GM18870 (cell line): Measurements from ENCODE around the gene VAV3.

Experiments used
- ATAC-seq: cut with Tn5 transposase; IDR thresholded peaks from one replicate; pipeline ENCODE4 v1.9.1; 2021; ENCODE audit warnings: moderate library complexity; ENCODE audit not compliant: unreplicated experiment

Gene VAV3

GRCh38 chr1:107939256-107939655 is 25.7 kb downstream of the VAV3 start:
- ATAC-seq: no peak

DNA sequence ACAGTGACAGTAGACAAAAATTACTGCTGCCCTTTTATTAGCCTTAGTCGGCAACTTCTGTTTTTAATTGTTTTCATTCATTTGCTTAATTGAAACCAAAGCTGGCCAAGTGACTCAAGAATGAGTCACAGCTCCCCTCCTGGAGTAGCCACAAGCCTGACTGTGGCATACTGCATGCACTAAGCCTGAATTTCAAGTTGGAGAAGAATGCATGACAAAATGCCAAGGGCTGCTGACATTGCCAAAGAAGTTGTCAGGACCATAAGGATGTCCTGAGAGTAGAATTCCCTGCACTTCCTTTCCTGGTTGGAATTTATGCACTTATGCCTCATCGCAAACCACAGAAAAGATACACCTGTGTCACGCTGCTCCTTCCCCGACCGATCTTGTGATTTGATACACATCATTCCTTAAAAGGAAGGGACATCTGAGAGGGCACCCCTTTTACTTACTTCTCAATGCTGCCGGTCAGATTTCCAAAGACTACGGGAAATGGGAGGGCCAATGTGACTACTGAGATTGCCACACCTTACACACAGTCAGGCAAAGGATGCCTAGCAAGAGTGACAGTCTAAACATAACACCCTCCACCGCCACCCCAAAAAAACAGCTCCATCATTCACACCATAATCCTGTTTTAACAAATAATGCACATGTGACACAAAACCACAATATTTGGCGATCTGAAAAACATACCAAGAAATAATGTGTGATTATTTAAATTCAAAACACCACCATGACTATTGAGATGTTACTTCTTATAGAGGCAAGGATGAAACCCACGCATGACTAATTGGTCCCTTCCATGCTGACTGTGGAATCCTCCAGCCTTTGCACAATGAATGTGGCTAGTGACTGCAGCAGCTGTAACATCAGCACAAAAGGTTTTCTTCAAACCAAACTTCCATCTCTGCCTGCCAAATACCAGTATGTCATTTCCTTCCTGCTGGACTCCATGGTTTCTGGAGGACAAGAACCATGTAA is 28.2 kb downstream of the VAV3 start:
- ATAC-seq: no peak

DNA sequence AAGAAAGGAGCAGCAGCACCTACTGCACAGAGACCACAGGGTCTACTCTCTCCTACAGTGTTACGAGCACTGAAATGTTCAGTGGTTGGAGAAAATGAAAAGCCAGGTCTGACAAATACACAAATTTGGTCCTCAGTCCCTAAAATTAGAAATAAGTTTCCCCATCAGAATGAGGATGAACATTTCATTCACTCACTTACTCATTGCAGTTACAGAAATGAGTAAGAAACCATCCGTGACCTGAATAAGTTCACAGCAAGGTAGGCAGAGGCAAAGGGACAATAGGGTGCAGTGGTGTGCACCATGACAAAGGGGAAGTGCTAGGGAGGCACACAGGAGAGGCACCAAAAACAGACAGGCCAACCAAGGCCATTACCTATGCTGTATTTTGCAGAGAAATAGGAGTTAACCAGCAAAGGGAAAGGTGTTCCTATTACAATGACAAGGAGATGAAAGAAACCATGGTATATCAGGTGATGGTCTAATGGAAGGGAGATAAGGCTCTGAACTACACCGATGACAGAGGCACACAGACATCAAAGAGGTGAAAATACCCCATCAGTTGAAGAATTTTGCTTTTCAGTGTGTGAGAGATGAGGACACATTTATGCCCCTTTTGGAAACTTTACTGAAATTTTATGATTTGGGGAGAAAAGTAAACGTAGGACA is 29.4 kb downstream of the VAV3 start:
- peak; percentile 94 for ATAC-seq

- no peak for ATAC-seq
Measured at GRCh38 chr1:107934578-107934977, 30.4 kb downstream of the VAV3 start.

DNA sequence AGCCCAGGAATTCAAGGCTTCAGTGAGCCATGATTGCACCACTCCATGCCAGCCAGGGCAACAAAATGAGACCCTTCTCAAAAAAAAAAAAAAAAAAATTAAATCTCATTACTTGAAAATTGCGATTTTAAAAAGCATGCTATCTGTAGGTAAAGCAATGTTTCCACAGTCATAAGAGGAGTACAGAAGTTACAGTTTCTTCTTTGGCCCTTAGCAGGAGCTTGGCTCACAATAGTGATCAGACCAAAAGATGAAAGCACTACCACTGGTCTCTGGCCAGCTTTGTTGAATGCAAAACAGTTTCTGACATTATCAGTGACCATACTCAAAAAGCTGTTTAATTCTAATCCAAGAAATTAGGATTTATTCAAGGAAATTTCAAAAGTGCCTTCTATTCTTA is 31.2 kb downstream of the VAV3 start:
- no peak for ATAC-seq

GRCh38 chr1:107930292-107930691 is 34.7 kb downstream of the VAV3 start:
- ATAC-seq: no peak

DNA sequence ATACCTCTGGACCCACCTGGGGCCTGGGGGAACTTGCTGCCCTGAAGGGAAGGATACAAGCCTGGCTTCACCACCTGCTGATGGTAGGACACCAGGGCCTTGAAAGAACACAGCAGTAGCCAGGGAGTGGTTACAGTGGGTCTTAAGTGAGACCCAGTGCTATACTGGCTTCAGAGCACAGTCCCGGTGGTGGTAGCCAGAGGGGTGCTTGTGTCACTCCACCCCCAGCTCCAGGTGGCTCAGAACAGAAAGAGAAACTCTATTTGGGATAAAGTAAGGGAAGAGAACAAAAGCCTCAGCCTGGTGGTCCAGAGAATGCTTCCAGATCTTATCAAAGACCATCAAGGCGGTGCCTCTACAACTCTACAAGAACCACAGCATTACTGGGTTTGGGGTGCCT is 37.2 kb downstream of the VAV3 start:
- ATAC-seq: no peak

- no peak for ATAC-seq
Measured at GRCh38 chr1:107926436-107927080, 38.4 kb downstream of the VAV3 start.

DNA sequence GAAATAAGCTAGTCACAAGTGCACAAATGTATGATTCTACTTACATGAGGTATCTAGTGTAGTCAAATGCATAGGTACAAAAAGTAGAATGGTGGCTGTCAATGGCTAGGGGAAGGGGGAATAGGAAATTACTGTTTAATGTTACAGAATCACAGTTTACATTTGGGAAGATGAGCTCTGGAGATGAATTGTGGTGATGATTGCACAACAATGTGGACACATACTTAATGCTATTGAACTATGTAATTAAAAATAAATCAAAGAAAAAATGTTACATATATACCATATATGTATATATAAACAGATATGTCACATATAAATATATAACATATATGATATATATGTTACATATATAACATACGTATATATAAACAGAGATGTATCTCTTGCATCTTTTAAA is 39.4 kb downstream of the VAV3 start:
- ATAC-seq: no peak

GRCh38 chr1:107920999-107921398 is 44.0 kb downstream of the VAV3 start:
- ATAC-seq: no peak

DNA sequence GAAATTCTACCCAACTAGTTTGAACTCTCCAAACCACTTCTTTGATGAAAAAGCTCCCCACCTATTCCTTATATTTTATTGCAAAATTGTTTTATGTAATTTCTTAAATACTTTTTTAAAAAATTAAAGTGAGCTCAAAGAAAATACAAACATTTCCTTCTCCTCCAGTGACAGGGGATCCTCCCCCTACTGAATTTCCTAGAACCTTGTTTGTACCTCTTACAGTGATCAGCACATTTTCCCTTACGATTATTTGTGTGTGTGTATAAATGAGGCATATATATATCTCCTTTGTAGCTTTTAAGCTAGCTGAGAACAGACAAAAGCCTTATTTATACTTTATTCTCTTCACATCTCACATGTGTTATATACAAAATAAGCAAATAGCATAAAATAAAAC is 44.4 kb downstream of the VAV3 start:
- ATAC-seq: no peak

DNA sequence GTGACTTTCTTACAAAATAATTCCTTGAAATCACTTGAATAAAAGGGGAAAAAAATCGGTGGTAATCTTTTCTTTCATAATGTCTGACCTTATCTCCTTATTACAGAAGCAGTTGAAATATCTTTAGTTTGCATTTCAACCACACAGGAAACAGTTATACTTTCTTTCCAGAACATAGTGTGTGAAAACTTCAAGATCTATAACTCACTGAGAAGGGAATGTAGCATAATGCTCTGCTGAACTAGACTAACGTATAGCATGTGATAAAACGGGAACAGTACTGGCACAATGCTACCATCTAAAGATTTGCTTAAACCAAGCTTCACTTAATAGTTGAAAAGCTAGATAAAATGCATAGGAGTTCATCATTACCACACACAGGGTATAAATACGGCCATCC is 45.0 kb downstream of the VAV3 start:
- no peak for ATAC-seq

DNA sequence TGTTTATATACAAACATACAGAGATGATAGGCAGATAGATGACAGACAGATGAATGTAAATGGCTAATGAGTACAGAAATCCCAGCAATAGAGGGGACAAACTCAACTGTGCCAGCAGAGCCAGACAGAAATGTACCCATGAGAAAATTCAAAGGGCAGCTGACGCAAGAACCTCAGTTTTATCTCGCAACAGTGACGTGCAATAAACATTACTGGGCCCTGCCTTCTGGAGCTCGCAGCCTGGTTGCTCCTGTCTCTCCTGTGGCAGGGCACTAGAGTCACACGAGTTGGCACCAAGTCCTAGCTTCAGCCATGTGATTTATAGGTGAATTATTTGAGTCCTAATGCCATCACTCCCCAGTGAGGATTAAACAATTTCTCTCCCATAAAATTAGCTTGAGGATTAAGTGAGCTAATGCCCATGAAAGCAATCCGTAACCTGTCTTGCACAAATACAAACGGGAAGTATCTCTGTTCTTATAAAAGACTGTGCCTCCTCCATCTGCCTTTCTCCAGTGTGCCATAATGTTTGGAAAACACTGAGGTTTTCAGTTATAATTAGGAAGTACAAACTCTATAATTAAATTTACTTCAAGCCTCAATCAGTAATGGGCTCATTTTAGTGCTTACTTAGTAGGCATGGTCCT is 50.7 kb downstream of the VAV3 start:
- ATAC-seq: no peak

DNA sequence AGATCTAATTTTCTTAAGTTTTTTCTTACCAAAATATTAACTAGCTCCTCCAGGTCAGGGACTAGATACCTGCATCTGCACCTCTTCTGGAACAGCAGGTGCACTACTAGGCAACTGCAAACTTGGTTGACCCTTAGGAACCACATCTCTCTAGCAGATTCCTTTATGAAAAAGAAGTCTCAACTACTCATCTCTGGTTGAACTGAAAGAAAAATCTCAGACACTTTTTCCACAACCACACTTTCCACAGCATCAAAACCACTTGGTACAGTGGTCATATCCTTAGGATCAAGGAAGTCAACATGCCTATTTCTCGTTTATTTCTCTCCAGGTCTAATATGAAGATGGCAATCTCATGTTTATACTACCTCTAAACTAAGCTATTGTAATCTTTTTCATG is 52.3 kb downstream of the VAV3 start:
- ATAC-seq: no peak

GRCh38 chr1:107900090-107900945 is 64.7 kb downstream of the VAV3 start:
- no peak for ATAC-seq

DNA sequence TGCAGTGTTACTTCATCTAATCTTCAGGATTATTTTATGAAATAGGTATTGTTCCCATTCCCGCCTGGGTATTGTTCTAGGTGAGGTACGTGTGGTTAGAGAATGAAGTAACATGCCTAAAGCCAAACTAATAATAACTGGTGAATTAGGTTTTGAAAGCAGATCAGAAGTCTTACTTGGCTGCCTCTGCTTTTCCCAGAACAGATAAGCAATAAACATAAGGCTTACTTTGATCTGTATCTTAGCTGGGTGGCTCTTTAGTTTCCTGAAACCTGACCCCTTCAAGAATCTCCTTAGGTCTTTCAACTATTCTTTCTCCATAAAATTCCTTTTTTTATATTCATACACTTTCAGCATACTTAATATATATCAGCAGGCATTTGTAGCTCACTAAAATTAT is 65.3 kb downstream of the VAV3 start:
- no peak for ATAC-seq

DNA sequence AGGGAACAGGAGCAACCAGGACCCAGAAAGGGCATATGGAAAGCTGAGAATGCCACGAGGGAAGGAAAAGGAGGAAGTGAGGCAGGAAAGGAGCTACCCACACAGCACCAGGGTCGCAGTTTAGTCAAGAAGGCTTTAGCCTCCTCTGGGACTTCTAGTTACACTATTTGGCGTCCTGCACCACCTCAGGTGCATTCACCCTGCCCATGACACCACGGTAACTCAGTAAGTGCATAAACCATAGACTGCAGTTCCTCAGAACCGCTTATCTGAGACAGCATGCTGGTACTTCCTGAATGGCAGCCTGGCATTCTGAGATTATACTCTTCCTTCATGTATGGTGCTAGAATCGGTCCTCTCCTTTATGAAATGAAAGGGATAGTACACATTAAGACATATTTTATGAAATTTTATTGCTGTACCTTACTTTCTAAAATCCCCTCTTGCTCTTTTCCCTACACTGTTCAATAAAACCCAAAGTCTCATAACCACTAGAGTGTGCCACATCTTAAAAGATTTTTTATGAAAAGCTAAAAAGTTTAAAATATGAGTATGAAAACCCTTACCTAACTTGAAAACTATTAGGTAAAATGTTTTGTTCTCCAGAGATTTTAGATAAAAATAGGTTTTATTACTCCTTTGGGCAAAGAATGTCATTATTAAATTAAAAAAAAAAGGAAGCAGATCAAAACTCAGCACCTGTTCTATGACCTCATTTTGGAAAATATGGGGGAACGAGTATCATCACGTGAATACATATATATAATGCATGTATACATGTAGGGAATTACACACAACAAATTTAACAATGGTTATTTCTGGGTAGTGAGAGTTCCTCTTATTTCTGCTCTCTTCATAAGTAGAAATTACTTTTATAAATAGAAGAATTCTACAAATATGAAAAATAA is 67.3 kb downstream of the VAV3 start:
- no peak for ATAC-seq

DNA sequence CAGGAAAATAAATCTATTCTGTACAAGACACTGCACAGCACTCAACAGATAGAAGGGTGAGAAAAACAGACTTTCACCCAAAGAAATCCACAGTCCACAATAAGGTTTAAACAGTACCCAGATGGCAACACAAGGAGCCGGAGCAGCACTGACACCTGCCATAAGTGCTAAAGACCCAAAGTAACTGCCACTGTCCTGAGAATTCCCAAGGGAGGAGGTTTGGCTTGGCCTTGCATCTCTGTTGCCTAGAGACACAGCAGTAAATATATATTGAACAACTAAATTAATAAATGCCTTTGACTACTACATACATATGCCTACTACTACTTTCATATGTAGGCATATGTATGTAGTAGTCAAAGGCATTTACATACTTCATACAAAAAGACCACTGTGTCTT is 68.0 kb downstream of the VAV3 start:
- ATAC-seq: no peak

- ATAC-seq: no peak
Measured at GRCh38 chr1:107896401-107896800, 68.6 kb downstream of the VAV3 start.
